AG20443 (cell line): ENCODE measurements around the gene LRIG2.
"Not testable (repeated sequence)": the region's sequence is repeated elsewhere in the genome, so short reads cannot be mapped to it uniquely, and the experiment has no call there.

Experiments
- DNase-seq: peaks from one replicate; pipeline ENCODE4 v3.0.0; 2012; ENCODE audit warnings: low spot score, mixed read lengths

Gene LRIG2, protein sequence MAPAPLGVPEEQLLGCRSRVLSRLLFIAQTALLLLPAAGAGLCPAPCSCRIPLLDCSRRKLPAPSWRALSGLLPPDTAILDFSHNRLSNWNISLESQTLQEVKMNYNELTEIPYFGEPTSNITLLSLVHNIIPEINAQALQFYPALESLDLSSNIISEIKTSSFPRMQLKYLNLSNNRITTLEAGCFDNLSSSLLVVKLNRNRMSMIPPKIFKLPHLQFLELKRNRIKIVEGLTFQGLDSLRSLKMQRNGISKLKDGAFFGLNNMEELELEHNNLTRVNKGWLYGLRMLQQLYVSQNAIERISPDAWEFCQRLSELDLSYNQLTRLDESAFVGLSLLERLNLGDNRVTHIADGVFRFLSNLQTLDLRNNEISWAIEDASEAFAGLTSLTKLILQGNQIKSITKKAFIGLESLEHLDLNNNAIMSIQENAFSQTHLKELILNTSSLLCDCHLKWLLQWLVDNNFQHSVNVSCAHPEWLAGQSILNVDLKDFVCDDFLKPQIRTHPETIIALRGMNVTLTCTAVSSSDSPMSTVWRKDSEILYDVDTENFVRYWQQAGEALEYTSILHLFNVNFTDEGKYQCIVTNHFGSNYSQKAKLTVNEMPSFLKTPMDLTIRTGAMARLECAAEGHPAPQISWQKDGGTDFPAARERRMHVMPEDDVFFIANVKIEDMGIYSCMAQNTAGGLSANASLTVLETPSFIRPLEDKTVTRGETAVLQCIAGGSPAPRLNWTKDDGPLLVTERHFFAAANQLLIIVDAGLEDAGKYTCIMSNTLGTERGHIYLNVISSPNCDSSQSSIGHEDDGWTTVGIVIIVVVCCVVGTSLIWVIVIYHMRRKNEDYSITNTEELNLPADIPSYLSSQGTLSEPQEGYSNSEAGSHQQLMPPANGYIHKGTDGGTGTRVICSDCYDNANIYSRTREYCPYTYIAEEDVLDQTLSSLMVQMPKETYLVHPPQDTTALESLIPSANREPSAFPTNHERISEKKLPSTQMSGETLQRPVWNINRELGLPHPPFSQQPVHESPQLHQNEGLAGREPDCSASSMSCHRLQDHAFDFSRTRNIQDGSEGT

DNA sequence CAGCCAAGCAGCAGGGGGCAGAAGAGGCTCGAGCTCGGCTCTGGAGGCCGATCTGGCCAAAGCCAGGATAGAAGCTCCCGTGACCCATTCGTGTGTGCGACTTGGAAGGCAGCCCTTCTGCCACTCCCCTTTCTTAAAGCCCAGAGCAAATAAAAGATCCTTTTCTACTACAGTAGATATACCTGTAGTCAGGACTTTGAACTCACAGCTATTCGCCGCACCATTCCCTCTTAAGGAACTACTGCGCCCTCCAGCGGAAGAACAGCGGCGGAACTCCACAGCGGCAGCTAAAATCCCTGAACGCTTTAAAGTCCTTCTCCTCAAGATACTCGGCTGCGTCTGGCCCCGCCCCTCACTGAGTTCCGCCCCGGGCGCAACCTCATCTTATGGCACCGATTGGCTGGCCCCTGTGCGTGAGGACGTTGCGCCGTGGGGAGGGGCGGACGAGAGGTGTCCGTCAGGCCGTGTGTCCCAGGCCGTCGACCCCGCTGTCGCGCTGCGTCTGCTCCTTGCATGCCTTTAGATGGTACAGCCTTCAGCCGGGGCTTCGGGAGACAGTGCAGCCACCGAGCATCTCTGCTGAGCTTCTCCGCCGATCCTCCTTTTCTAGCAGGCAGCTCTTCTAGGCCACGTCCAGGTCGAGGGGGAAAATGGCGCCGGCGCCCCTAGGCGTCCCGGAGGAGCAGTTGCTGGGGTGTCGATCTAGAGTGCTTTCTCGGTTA lies at the start of gene LRIG2:
Gene LRIG2, plus strand, starts transcription at position 442 of the 722 bp plus-strand sequence. Its CDS starts 209 bp downstream, at position 651.
- DNase-seq = peak; percentile 97

DNA sequence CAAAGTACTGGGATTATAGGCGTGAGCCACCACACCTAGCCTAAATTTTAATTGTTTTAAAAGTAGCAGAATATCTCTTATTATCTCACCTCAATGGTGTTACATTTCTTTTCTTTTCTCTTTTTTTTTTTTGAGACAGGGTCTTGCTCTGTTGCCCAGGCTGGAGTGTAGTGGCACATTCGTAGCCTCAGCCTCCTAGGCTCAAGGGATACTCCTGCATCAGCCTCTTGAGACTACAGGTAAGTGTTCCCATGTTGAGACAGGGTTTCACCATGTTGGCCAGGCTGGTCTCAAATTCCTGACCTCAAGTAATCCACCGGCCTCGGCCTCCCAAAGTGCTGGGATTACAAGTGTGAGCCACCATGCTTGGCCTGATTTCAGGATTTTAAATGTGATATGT lies 49.7 kb upstream of the LRIG2 start:
- not testable (repeated sequence) for DNase-seq

DNA sequence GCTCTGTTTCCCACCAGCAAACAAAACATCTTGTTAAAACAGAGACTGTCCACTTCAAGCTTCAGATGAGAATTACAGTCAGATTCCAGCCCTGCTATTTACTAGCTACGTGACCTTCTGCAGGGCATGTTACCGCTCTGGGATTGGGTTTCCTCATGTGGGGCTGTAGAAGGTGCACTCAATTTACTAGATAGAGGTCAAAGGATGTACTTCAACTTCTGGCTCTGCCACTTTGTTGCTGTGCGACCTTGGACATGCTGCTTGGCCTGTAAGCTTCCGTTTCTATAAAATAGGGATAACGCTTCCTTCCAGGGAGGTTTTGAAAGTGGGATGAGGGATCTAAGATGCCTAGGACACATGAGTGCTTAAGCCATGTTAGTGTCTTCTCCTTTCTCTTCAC lies 46.0 kb upstream of the LRIG2 start:
- no peak for DNase-seq

DNA sequence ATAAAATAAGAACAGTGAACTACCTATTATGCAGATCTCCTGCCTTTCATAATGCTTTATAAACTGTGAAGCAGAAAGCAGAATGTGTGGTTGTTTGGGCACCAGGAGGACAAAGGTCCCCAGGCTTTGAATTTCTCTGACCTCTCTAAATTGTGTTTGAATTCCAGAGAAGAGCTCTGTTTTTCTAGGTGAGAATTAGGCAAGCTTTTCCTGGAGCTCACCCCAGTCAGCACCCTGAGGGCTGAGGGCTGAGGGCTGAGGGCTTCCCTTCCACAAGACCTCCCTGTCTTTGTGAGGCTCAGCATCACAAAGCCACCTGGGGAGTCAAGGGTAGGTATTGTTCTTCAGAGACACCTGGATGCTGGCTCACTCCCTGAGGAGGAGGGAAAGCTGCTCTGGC lies 45.5 kb upstream of the LRIG2 start:
- DNase-seq = no peak

DNA sequence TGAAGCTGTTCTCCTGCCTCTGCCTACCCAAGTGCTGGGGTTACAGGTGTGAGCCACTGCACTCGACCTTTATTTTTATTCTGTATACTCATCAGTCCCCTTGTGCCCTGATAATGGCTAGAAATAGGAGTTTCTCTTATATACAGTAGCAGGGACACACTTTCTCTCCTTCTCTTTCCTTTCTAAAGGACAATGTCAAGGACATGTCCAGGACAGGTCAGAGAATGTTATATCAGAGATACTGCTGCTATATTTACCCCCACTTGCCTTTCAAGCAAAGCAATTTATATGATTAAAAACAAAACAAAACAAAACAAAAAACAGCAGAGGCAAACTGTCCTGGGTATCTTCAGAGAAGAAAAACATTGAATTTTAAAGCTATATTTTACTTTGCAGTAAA lies 43.2 kb upstream of the LRIG2 start:
- DNase-seq = no peak

DNA sequence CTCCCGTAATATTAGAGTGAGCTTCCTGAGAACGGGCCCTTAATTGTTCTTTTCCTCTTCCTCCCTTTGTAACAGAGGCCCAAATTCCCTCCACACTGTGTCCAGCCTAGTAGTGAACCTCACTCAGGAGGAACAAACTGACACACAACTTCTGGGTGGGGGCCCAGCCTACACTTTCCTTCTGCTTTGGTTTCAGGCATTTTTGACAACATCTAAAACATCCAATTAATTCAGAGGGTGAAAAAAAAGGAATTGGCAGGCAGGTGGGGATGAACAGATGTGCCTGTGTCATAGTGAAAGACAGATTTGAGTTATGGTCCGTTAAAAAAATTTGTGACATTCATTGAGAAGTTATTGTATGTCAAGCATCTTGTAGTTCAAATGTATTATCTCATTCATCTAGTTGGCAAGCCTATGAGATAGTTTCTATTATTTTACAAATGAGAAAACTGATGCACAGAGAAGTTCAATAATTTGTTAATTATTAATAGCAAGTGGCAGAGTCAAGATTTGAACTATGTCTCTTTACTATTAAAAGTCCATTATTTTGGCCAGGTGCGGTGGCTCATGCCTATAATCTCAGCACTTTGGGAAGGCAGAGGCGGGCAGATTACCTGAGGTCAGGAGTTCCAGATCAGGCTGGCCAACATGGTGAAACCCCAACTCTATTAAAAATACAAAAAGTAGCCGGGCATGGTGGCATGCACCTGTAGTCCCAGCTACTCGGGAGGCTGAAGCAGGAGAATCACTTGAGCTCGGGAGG lies 41.6 kb upstream of the LRIG2 start:
- no peak for DNase-seq

DNA sequence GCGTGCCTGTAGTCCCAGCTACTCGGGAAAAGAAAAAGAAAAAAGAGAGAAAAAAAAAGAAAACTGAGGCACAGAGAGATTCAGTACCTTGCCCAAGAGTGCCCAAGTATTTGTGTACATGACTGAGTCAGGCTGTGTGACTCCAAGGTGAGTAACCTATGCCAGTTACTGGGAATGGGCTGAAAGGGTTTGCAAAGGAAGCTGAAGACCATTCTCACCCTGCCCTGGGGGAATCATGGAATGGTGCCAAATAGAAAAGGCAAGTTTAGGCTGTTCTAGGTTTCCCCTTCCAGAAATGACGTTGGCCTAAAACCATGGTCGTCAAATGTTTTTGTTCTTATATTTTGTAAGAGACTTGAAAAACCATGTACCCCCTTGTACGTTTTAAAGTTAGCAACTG lies 37.9 kb upstream of the LRIG2 start:
- no peak for DNase-seq

DNA sequence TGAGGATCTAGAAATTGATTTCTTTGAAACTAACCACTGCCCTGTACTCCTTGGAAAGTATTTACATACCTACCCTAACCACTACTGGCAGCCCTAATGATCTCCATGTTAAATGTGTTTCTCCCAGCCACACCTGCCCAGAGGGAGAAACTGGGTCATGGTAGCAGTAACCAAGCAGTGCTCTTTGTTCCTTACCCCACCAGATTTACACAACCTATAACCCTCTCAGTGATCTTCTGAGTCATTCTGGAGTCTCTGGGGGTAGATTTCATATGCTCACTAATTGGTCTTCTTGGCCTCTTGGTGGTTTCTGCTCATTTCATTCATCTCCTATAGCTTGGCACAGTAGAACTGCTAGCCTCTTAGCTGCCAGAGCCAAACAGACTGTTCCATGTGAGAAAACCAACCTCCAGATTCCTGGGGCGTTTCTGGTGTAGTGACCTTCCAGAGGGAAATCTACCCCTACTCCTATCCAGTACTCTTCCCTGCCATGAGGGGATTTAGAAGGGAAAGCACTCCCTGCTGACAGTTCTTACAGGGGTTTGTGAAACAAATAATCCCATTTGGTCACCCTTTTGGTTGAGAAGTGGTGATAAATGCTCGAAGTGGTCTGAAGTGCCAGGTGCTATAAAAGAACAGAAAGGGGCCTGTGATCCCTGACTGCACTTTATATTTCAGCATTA lies 36.2 kb upstream of the LRIG2 start:
- no peak for DNase-seq

DNA sequence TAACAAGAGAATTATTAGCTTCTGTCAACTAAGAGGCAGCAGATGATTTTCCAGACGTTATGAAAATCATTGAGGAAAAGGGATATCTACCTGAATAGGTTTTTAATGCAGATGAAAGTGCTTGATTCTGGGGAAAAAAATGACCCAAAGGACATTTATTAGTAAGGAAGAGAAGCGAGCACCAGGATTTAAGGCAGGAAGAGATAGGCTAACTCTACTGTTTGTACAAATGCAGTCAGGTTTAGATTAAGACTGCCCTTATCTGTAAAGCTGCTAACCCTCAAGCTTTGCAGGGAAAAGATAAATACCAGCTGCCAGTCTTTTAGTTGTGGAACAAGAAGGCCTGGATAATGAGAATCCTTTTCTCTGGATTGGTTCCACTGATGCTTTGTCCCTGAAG lies 33.0 kb upstream of the LRIG2 start:
- DNase-seq = no peak

DNA sequence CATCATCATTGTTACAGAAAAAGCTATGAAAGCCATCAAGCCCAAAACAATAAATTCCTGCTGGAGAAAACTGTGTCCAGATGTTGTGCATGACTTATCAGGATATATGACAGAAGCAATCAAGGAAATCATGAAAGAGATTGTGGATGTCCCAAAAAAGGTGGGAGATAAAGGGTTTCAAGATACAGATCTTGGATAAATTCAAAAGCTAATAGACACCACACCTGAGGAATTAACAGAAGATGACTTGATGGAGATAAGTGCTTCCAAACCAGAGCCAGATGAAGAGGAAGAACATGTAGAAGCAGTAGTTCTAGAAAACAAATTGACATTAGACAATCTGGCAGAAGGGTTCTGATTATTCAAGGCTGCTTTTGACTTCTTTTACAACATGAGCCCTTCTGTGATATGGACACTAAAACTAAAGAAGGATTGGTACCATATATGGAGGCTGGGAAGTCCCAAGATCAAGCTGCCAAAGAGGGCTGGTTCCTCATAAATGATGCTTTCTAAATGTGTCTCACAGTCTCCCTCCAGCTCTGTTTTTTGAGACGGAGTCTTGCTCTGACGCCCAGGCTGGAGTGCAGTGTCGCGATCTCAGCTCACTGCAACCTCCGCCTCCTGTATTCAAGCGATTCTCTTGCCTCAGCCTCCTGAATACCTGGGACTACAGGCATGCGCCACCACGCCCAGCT lies 32.1 kb upstream of the LRIG2 start:
- no peak for DNase-seq

DNA sequence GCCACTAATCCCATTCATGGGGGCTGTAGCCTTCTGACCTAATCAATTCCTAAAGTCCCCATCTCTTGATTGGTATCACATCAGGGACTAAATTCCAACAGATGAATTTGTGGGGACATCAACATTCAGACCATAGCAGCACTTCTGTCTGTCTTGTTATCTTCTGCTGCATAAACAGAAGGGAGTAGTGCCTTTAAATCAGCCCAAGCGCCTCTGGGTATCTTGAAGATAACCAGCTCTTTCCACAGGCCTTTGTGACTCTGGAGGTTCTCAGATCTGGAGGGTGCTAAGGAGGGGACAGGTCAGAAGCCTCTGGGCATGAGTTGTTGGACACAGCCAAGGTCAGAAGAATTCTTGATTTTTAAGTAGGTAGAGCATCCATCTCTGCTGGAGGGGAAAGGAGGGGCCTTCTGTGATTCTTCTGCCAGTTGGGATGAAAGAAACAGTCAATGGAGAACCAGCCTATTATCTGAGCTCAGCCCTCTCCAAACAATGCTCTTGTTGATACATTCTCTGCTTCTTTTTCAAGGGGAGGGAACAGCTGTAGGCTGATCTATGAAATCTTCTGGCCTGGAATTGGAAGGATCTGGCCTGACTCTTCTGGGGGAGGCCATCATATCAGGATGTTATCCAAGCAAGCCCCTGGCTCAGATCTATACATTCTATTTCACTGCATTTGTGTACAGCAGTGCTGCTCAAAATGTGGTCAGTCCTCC lies 31.3 kb upstream of the LRIG2 start:
- DNase-seq = peak; percentile 18

DNA sequence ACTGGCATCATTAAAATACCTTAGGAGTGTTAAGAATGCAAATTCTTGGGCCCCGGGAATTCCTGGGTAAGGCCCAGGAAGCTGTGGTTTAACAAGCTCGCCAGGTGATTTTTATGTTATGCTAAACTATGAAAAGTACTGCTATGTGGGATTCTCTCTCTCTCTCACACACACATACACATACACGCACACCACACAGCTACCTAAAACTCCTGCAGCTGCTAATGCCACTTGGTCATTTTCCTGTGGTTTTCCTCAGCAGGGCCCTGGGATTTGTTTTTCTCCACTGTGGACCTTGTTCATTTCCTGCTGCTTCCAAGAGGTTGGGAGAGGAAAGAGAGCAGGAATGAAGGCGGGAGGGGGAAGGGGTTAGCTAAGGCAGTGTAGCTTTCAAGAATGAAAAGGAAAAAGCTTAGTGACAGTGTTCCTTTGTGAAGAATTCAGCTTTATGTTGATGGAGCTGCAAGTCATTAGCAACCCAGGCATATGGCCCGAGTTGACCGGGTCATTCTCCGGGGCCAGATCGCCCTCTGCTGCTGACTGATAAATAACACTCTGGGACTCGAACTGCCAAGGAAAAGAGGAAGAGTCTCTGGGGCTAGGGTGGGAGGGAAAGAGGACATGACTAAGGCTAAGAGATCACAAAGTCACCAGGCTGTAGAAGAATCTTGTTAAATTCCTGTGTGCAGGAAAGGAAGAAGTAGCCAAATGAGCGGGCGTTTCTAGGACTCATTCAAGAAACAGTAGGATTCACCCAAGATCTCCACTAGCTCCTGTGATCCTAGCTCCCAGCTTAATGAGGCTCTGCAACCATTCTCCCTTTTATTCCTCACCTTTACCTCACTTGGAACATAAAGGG lies 30.5 kb upstream of the LRIG2 start:
- DNase-seq = peak; percentile 93

DNA sequence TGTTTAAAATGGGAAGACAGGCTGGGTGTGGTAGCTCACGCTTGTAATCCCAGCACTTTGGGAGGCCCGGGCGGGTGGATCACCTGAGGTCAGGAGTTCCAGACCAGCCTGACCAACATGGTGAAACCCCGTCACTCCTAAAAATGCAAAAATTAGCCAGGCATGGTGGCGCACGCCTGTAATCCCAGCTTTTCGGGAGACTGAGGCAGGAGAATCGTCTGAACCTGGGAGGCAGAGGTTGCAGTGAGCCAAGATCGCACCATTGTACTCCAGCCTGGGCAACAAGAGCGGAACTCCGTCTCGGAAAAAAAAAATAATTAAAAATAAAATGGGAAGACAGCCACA lies 29.9 kb upstream of the LRIG2 start:
- not testable (repeated sequence) for DNase-seq

DNA sequence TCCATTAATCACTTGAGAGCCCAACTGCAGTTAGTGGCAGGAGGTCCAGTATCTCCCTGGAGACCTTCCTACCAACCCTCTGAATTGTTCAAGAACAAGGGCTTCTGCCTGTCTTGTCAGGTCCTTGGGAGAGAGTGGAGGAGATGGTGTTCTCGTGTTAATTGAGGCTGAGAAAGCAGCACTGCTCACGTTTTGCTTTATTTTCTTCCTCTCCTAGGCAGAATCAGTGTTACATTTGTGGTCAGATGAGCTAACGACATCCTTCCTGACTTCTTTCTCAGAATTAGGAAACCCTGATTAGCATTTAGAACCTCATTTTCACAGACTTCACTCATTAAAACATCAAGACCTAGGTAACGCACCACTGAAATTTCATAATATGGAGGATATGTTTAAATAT lies 26.4 kb upstream of the LRIG2 start:
- no peak for DNase-seq

DNA sequence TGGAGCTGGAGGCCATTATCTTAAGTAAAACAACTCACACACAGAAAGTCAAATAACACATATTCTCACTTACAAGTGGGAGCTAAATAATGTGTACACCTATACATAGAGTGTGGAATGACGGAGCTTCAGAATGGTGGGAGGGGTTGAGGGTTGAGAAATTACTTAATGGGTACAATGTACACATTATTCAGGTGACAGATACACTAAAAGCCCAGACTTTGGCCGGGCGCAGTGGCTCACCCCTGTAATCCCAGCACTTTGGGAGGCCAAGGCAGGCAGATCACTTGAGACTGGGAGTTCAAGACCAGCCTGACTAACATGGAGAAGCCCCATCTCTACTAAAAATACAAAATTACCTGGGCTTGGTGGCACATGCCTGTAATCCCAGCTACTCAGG lies 24.9 kb upstream of the LRIG2 start:
- no peak for DNase-seq

DNA sequence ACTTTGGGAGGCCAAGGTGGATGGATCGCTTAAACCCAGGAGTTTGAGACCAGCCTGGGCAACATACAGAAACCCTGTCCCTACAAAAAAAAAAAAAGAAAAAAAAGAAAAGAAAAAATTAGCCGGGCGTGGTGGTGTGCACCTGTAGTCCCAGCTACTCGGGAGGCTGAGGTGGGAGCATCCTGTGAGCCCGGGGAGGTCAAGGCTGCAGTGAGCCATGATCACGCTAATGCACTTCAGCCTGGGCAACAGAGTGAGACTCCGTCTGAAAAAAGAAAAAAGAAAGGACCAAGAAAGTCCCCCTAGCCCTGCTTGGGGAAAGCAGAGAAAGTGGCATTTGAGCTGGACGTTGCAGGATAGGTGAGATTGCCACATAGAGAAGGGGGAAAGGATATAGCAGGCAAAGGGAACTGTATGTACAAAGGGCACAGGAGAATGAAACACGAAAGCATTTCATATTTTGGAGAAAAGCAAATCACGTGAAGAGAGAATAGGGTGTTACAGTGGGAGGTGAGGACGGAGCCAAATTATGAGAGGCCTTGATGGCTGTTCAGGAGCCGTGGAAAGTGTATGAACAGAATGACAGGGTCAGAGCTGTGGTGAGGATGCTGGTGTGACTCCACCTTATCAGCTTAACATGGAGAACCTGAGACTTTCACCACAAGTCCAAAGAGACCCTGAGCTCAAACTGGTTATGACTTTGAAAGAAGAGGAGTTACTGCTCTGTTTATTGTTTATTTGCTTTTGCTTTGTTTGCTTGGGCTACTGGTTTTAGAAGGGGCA lies 19.5 kb upstream of the LRIG2 start:
- DNase-seq = no peak

DNA sequence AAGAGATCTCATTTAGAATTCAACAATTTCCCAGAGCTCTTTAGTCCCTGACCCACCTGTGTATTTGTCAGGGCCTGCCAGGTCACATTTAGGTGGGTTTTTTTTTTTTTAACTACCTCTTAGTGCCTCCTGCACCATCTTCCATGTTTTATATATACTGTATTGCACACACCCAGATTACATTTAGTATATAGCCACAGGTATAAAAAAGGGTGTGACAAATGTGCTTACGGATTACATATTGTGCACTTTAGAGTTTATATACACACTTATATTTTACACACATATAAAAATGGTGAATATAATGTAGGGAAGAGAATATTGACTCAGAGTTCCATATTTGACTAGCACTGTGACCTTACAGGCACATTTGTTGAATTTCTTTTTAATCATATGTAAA lies 17.4 kb upstream of the LRIG2 start:
- no peak for DNase-seq

DNA sequence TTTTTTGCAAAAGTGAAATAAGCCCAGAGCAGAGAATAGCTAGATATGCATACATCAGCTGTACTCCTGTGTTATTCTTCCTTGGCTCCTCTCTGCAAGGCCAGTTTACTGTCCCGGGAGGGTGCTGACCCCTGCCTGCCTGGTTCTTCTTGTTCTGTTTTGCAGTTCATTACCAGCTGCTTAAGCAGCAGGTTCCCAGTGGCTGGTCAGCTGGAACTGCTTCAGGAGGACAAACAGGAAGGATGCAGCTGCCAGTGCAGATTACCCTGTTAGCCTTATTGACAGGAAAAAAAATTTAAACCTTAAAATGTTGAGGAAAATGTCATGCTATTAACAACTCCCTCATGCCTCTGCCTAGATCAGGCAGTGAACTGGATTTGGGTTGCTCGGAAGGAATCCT lies 16.0 kb upstream of the LRIG2 start:
- no peak for DNase-seq
